H1 (cell line): ENCODE data around the gene ICA1.

ENCODE experiments used
- BACH1 ChIP-seq: IDR thresholded peaks from 2 replicates; pipeline ENCODE4 v1.6.1; 2012; ENCODE audit warnings: low read length, improper control_type of control experiment
- CBX8 ChIP-seq: fragments of 300-800, 300-1000 bp; sonication (generic); IDR thresholded peaks from 2 replicates; pipeline ENCODE4 v1.7.1; 2016; ENCODE audit warnings: low read depth, low read length, borderline replicate concordance
- CEBPB ChIP-seq: IDR thresholded peaks from 2 replicates; pipeline ENCODE4 v1.6.1; 2012; ENCODE audit warnings: low read depth, low read length
- CTCF ChIP-seq, 3 experiments: IDR thresholded peaks; 1 replicate in 2 of 3; 2 replicates in 1 of 3; pipeline versions ENCODE4 v1.5.1 to v1.6.1; 2011; ENCODE audit warnings: low read length in 3 of 3, mild to moderate bottlenecking in 3 of 3, inconsistent platforms in 2 of 3, low read depth in 1 of 3, moderate library complexity in 1 of 3; ENCODE audit not compliant: insufficient read depth in 1 of 3; ENCODE audit errors: control extremely low read depth in 1 of 3
- EP300 ChIP-seq, 2 experiments: IDR thresholded peaks; 1 replicate in 1 of 2; 2 replicates in 1 of 2; pipeline ENCODE4 v1.6.1; 2011 to 2012; ENCODE audit warnings: low read depth in 2 of 2, low read length in 2 of 2, mild to moderate bottlenecking in 2 of 2, borderline replicate concordance in 1 of 2, inconsistent platforms in 1 of 2, moderate library complexity in 1 of 2
- EZH2 ChIP-seq: fragments of 200-600 bp; sonication (generic); IDR thresholded peaks from 2 replicates; pipeline ENCODE4 v1.7.1; 2012; ENCODE audit warnings: low read depth, mild to moderate bottlenecking, moderate library complexity, low read length, inconsistent platforms; ENCODE audit not compliant: severe bottlenecking
- KDM1A ChIP-seq: fragments of 200-600, 300-600 bp; sonication (generic); IDR thresholded peaks from 2 replicates; pipeline ENCODE4 v1.7.1; 2016; ENCODE audit warnings: mild to moderate bottlenecking, low read length, borderline replicate concordance
- POLR2A ChIP-seq, 2 experiments: IDR thresholded peaks; 1 replicate in 1 of 2; 2 replicates in 1 of 2; pipeline ENCODE4 v1.6.1; 2011; ENCODE audit warnings: low read depth in 2 of 2, low read length in 2 of 2, mild to moderate bottlenecking in 2 of 2; ENCODE audit errors: control extremely low read depth in 1 of 2
- RBBP5 ChIP-seq: IDR thresholded peaks from 2 replicates; pipeline ENCODE4 v1.7.1; 2012; ENCODE audit warnings: low read depth, mild to moderate bottlenecking, inconsistent platforms, low read length, moderate library complexity, borderline replicate concordance
- RNF2 ChIP-seq: fragments of 200-900, 300-1000 bp; sonication (generic); IDR thresholded peaks from 2 replicates; pipeline ENCODE4 v1.7.1; 2016; ENCODE audit warnings: borderline replicate concordance, low read depth, mild to moderate bottlenecking, antibody characterized with exemption, low read length; ENCODE audit not compliant: poor library complexity, severe bottlenecking; ENCODE audit errors: missing control alignments
- TCF12 ChIP-seq: IDR thresholded peaks from 2 replicates; pipeline ENCODE4 v1.6.1; 2011; ENCODE audit warnings: low read depth, mild to moderate bottlenecking, low read length

GRCh38 chr7:8290645-8291308 is 28.8 kb upstream of the ICA1 start:
- no peak for TF ChIP-seq TCF12
- no peak for TF ChIP-seq BACH1
- no peak for TF ChIP-seq POLR2A (IDR thresholded peaks at IDR 0.05; ENCODE audit: control extremely low read depth in 1 of 2, low read depth in 2 of 2, low read length in 2 of 2)
- peak; percentile 50; the same call in 1 of the 2 replicates for TF ChIP-seq CEBPB
- TF ChIP-seq CTCF (IDR thresholded peaks at IDR 0.05; ENCODE audit: control extremely low read depth in 1 of 3, insufficient read depth in 1 of 3, low read depth in 1 of 3, low read length in 3 of 3), result no peak
- TF ChIP-seq KDM1A, result no peak
- no peak for TF ChIP-seq CBX8
- TF ChIP-seq EP300 (IDR thresholded peaks at IDR 0.05; ENCODE audit: borderline replicate concordance in 1 of 2, low read depth in 2 of 2, low read length in 2 of 2), result no peak
- TF ChIP-seq RNF2, result no peak
- no peak for TF ChIP-seq RBBP5
- no peak for TF ChIP-seq EZH2
